GM18519 (cell line): Measurements from ENCODE around the gene RALGPS2.

ENCODE experiments used
- ATAC-seq: cut with Tn5 transposase; IDR thresholded peaks from one replicate; pipeline ENCODE4 v1.9.1; 2021; ENCODE audit warnings: mild to moderate bottlenecking, moderate library complexity; ENCODE audit not compliant: unreplicated experiment, low FRiP score

Gene RALGPS2

GRCh38 chr1:178959543-178960460 is 234.8 kb downstream of the RALGPS2 start:
- ATAC-seq: no peak

GRCh38 chr1:178960482-178961240 is 235.6 kb downstream of the RALGPS2 start:
- ATAC-seq: no peak

GRCh38 chr1:178961331-178961730 is 236.3 kb downstream of the RALGPS2 start:
- no peak for ATAC-seq

- no peak for ATAC-seq
Observed at GRCh38 chr1:178961868-178962267, 236.8 kb downstream of the RALGPS2 start.

- no peak for ATAC-seq
Observed at GRCh38 chr1:178962853-178963711, 238.0 kb downstream of the RALGPS2 start.

GRCh38 chr1:178964469-178965330 is 239.7 kb downstream of the RALGPS2 start:
- ATAC-seq: no peak

GRCh38 chr1:178966312-178966711 is 241.3 kb downstream of the RALGPS2 start:
- ATAC-seq: no peak

- no peak for ATAC-seq
Observed at GRCh38 chr1:178969226-178969987, 244.4 kb downstream of the RALGPS2 start.

GRCh38 chr1:178970184-178970583 is 245.1 kb downstream of the RALGPS2 start:
- no peak for ATAC-seq
